COLO668 (cell line): Measurements from ENCODE around the gene CRYBG3.

Experiments used
- DNase-seq: peaks from one replicate; lab custom pipeline; 2025; ENCODE audit not compliant: unreplicated experiment; lab: John Stamatoyannopoulos, UW

The CRYBG3 gene

DNA sequence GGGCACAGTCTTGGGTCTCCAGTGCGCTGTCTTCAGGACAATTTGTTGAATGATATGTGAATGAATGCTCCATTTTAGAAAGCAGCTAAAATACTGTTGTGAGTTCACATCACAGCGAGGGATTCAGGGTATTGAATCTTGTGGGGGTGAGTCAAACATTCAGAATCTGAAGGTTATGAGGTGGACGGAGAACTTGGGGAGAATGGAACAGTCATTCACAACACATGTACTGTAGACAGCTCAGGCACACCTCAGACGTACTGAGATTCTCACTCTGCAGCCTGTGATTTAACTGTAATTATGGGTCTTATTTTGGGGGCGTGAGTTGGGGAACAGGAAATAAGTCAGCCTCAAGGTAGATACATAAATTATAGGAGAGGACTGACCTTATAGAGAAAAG is 13.9 kb downstream of the CRYBG3 start:
- DNase-seq, result no peak

DNA sequence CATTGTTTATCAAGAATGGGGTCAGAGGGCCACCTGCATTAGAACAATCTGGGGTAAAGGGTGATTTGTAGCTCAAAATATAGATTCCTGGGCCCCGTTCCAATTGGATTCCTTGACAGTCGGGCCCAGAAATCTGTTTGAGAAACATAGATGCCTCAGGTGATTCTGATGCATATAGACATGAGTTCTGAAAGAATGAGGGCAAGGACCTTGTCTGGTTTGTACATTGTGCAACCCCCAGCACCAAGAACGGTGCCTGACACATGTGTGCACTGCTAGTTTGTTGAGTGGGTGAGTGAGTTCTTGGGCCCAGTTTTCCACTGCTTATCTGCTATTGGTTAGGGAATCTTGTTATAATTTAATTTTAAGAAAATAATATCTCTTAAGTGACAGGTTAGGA is 16.6 kb downstream of the CRYBG3 start:
- DNase-seq, result no peak

- no peak for DNase-seq
Measured at GRCh38 chr3:97839944-97840343, 18.1 kb downstream of the CRYBG3 start.

- DNase-seq, result no peak
Measured at GRCh38 chr3:97841304-97841703, 19.5 kb downstream of the CRYBG3 start.

DNA sequence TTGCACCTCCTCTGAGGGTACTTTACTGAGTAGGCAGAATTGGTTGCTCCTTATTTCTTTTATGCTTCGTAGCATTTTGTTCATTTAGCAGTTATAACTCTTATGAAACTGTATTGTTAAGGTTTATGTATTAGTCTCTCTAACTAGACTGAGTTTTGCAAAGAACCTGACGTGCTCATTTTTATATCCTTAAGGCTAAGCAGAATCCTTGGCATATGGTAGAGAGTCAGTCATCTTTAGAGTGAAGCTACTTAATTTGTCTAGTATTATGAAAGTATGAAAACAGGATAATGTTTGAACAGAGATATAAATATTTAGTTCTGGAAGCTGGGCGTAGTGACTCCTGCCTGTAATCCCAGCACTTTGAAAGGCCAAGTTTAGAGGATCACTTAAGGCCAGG is 20.1 kb downstream of the CRYBG3 start:
- DNase-seq, result no peak

GRCh38 chr3:97848779-97849178 is 27.0 kb downstream of the CRYBG3 start:
- no peak for DNase-seq

DNA sequence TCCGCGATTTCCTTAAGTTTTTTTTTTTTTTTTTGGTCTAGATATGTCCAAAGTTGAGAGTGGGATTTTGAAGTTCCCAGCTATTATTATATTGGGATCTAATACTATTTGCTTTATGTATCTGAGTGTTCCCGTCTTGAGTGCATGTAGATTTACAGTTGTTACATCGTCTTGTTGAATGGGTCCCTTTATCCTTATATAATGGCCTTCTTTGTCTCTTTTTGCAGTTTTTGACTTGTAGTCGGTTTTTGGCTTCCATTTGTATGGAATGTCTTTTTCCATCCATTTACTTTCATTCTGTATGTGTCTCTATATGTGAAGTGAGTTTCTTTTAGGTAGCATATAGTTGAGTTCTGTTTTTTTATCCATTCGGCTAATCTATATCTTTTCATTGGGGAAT is 35.6 kb downstream of the CRYBG3 start:
- DNase-seq, result no peak

GRCh38 chr3:97860364-97860763 is 38.6 kb downstream of the CRYBG3 start:
- no peak for DNase-seq

DNA sequence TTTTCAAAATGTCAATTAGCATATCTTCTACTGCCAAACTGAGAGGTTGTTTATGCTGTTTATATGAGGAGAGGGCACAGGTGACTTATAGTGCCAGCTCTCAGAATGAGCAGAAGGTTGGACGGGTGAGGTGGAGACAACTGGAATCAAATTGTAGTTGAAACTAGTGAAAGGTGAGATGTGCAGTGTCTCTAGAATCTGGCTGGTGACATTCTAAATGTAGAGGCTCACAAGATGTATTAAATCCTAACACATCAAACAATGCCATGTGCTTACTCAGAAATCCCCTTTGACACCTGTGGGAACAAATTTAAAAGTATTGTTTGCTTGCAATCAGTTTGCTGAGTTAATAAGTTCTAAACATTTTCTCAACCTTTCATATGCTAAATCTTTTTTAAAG is 40.8 kb downstream of the CRYBG3 start:
- DNase-seq, result no peak

DNA sequence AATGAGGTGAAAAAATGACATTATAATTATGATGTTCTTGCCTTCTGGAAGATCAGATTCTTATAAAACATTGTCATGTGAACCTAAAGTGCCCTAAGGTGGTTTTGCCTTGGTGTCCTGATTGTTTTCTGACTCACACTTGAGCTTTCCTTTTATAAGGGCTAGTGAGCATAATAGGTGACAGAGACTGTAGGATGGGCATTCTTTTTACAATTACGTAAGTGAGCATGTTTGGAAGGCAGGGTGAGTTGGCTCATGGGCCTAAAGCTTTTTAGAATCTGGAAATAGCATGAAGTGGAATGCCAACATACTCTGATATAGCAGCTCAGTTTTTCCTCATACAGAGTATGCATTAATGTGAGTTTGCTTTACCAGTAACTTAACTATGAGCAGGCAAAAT is 41.2 kb downstream of the CRYBG3 start:
- DNase-seq, result no peak

DNA sequence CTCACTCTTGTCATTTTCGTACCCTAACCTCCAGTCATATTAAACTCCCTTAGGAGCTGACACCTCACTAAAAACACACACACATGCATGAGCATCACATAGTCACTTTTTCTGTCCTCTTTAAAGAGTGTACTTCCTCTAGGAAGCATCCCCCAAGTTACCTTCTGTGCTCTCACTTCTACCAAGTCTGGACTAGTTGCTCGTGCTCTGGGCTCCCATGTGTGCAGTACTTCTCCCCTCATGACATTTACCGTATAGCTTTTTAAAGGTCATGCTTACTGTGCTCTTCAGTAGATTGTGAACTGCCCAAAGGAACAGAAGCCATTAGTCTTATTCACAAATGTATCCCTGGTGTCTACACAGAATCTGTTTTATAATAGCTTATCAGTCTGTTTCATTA is 42.0 kb downstream of the CRYBG3 start:
- DNase-seq, result no peak

GRCh38 chr3:97871186-97871585 is 49.4 kb downstream of the CRYBG3 start:
- DNase-seq, result no peak

DNA sequence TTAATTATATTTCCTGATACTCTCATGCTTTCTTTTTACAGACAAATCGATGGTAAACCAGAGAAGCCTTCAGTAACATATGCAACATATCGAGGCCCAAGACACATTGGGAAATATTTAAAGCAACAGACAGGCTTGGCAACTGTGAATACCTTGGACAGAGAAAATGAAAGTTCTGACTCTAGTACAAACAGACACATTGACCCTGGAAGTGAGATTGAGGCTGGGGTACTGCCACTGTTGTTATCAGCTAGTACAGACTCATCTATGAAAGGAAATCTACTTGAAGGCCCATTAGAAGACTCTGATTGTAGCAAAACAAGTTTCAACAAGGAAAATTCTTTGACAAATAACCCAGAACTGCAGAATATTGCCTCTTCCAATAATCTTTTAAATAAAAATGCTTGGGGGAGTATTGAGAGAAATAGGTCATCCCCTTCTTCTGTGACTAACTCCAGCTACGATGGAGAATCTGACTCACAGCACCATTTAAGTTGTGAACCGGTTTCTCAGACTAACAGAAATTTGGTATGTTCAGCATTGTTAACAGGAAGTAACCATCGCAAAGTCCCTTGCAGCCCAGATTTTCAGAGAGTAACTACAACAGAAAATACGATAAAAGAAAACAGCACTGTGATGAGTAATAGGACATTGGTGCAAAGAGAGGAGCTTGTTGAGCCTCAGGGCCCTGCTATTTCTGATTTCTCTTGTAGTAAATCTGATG is 50.2 kb downstream of the CRYBG3 start:
- no peak for DNase-seq

- no peak for DNase-seq
Measured at GRCh38 chr3:97872525-97873042, 50.8 kb downstream of the CRYBG3 start.

GRCh38 chr3:97880267-97880666 is 58.5 kb downstream of the CRYBG3 start:
- no peak for DNase-seq

DNA sequence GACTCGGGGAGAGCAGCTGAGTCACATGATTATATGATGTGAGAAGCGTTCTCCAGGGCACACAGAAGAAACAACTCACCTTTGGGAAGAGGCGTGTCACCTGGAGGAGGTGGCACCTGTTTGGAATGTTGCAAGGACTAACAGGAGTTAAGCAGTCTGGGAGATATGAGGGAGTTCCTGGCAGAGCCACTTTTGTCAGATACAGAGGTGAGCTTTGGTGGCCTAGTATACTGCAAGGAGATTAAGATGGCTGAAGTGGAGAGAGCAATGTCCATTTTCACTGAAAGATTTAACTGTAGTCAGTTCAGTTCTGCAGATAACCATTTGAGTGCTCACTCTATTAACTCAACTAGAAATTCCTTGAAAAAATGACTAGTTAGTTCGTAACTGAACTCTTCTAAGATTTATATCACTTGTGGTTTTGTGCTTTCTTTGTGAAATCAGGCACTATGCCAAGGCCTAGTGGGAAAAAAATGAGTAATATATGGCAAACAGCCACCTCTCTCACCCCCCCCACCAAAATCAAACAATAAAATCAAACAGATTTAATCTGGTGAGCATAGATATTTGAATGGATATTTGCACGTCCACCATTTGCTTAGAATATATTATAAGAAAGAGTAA is 61.3 kb downstream of the CRYBG3 start:
- peak; percentile 2 for DNase-seq

DNA sequence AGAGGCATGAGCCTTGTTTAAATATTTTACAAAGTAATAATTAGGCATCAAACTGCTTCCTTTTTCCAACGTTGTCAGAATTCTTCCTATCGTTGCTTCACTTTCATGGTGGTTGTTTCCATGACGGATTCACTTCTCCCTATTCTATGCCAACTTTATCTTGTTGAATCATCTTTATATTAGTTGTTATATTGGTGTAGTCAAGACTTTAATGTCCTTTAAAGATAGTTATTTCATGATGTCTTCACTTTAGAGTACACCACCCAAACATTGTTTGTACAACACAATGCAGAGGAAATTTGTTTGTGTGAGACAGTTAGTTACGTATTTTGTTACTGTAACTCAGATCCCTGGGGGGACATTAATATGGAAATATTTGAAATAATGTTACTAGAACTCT is 61.9 kb downstream of the CRYBG3 start:
- no peak for DNase-seq

GRCh38 chr3:97884586-97885123 is 62.8 kb downstream of the CRYBG3 start:
- DNase-seq, result no peak

GRCh38 chr3:97885931-97886824 is 64.4 kb downstream of the CRYBG3 start:
- DNase-seq, result no peak

GRCh38 chr3:97889814-97890213 is 68.0 kb downstream of the CRYBG3 start:
- DNase-seq, result no peak

GRCh38 chr3:97892852-97893251 is 71.0 kb downstream of the CRYBG3 start:
- no peak for DNase-seq
